Caco-2 (cell line): Measurements from ENCODE around the gene EPG5. TPM values are rescaled to one million over a fixed set of nuclear protein-coding genes. Genes with fewer than 3 reads are reported as not detected.

ENCODE experiments used
- BruUV-seq: library from RNA; stranded (reverse); fragments of 400-500 nt; replicated peaks from 2 replicates; lab custom pipeline; 2021; lab: Mats Ljungman, UMichigan
- CTCF ChIA-PET: fragments of 300-600 bp; sonication (Branson Sonifier 250); formaldehyde crosslinking; loops from one replicate; lab custom pipeline; 2022; ENCODE audit warnings: antibody characterized with exemption; lab: Charles Lee
- POLR2A ChIA-PET: fragments of 300-600 bp; sonication (Branson Sonifier 250); formaldehyde crosslinking; loops from one replicate; lab custom pipeline; 2022; ENCODE audit warnings: antibody characterized with exemption; lab: Charles Lee
- DNase-seq, 2 experiments: peaks; one replicate each; pipeline versions ENCODE4 v3.0.0 to v3.0.0-alpha.2; 2020 to 2022
- H3K27me3 ChIP-seq: replicated peaks from 2 replicates; pipeline ENCODE4 v1.6.0; 2011; ENCODE audit warnings: low read length; ENCODE audit not compliant: control insufficient read depth, insufficient read depth
- H3K36me3 ChIP-seq: 2 replicates; pipeline ENCODE4 v1.5.1; 2011; ENCODE audit warnings: low read length; ENCODE audit not compliant: control insufficient read depth, insufficient read depth
- H3K4me1 ChIP-seq: fragments of 250-450 bp; sonication (Bioruptor Pico); 2 replicates; pipeline ENCODE4 v1.5.1; 2020; ENCODE audit warnings: mild to moderate bottlenecking
- H3K4me3 ChIP-seq: 2 replicates; pipeline ENCODE4 v1.5.1; 2011; ENCODE audit warnings: low read depth, mild to moderate bottlenecking, control low read depth, low read length
- H3K9me3 ChIP-seq: fragments of 250-450 bp; sonication (Bioruptor Pico); 2 replicates; pipeline ENCODE4 v1.5.1; 2020; ENCODE audit warnings: mild to moderate bottlenecking, moderate library complexity
- H3K27ac Mint-ChIP-seq: one replicate; pipeline ENCODE4 v1.8.0; 2022; ENCODE audit warnings: mixed read lengths; ENCODE audit not compliant: unreplicated experiment
- H3K27me3 Mint-ChIP-seq: one replicate; pipeline ENCODE4 v1.8.0; 2022; ENCODE audit warnings: mixed read lengths; ENCODE audit not compliant: insufficient read depth, unreplicated experiment
- H3K36me3 Mint-ChIP-seq: one replicate; pipeline ENCODE4 v1.8.0; 2022; ENCODE audit warnings: mild to moderate bottlenecking, mixed read lengths; ENCODE audit not compliant: insufficient read depth, unreplicated experiment
- H3K4me1 Mint-ChIP-seq: one replicate; pipeline ENCODE4 v1.8.0; 2022; ENCODE audit warnings: low read depth, mixed read lengths; ENCODE audit not compliant: unreplicated experiment
- H3K4me3 Mint-ChIP-seq: one replicate; pipeline ENCODE4 v1.8.0; 2022; ENCODE audit warnings: mild to moderate bottlenecking, moderate library complexity, mixed read lengths; ENCODE audit not compliant: unreplicated experiment
- H3K9me3 Mint-ChIP-seq: one replicate; pipeline ENCODE4 v1.8.0; 2022; ENCODE audit warnings: mixed read lengths; ENCODE audit not compliant: unreplicated experiment
- CTCF ChIP-seq, 2 experiments: fragments of 200-600 bp in 1 of 2; IDR thresholded peaks; 1 replicate in 1 of 2; 2 replicates in 1 of 2; pipeline versions ENCODE4 v1.5.1 to v1.8.0; 2011 to 2022; ENCODE audit warnings: antibody characterized with exemption in 1 of 2, control low read depth in 1 of 2, inconsistent platforms in 1 of 2, low read depth in 1 of 2, low read length in 1 of 2, mild to moderate bottlenecking in 1 of 2, moderate library complexity in 1 of 2; ENCODE audit not compliant: insufficient read depth in 1 of 2, severe bottlenecking in 1 of 2, unreplicated experiment in 1 of 2
- intact Hi-C: fragments of 100-400 bp; cut with micrococcal nuclease; formaldehyde crosslinking; loops from one replicate; pipeline ENCODE4 v1.10.0; 2022; ENCODE audit not compliant: unreplicated experiment
- total RNA-seq: library from RNA; stranded (reverse); gene quantifications from 2 replicates; pipeline ENCODE4 v1.2.3, GENCODE V29; 2022

EPG5 gene
- total RNA-seq, 1 experiment from 2014 or later: 12.0 TPM

- Histone ChIP-seq H3K9me3 (no peaks in the 10 kb centered on the region), H3K4me3 (no peak overlapping the region), H3K4me1 (no peaks in the 10 kb centered on the region), H3K36me3 (no peaks in the 10 kb centered on the region), H3K27me3 (no peaks in the 10 kb centered on the region)
- no peak for DNase-seq
- no peaks in the 10 kb centered on the region for H3K36me3 Mint-ChIP-seq
- no peak for TF ChIP-seq CTCF (IDR thresholded peaks at IDR 0.05; ENCODE audit: insufficient read depth in 1 of 2, low read depth in 1 of 2, low read length in 1 of 2, severe bottlenecking in 1 of 2, unreplicated experiment in 1 of 2)
- H3K27ac Mint-ChIP-seq: no peak overlapping the region
- ChIA-PET CTCF (no interaction called here), POLR2A (no interaction called here)
- no TSS peak for BruUV-seq
- intact Hi-C loops: no loop called here
- no peaks in the 10 kb centered on the region for H3K27me3 Mint-ChIP-seq
- H3K9me3 Mint-ChIP-seq: peaks cover 11% of the 10 kb centered on the region
- no peaks in the 10 kb centered on the region for H3K4me1 Mint-ChIP-seq
- no peak overlapping the region for H3K4me3 Mint-ChIP-seq
These were observed 31.1 kb upstream of the EPG5 start for GRCh38 chr18:45998244-45998643.

DNA sequence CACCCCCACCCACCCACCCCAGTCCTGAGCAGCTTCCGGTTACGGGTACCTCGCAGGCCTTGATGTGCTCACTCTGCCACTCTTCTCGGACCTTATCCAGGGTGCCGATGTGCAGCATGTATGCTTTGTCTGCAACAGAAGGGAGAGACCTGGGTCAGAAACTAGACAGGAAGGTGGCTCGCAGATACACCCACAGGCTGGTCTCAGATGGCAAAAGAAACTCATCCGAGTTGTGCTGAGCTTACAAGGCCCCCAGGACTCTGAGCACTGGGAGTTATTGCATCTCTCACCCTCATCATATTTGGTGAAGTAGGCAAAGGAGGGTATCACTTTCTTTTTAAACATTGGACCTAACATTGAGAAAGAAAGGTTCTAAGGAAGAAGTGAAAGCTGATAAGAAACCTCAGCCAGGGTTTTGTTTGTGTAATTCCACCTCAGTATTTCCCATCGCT, 30.6 kb upstream of the EPG5 start:
- Mint-ChIP-seq H3K36me3 (no peaks in the 10 kb centered on the region), H3K27ac (no peak overlapping the region), H3K4me3 (no peak overlapping the region), H3K27me3 (no peaks in the 10 kb centered on the region), H3K9me3 (peaks cover 9% of the 10 kb centered on the region), H3K4me1 (no peaks in the 10 kb centered on the region)
- Histone ChIP-seq H3K27me3 (no peaks in the 10 kb centered on the region), H3K4me1 (no peaks in the 10 kb centered on the region), H3K36me3 (no peaks in the 10 kb centered on the region), H3K4me3 (no peak overlapping the region), H3K9me3 (no peaks in the 10 kb centered on the region)
- CTCF ChIA-PET: interaction anchor here (0.6 kb wide), 1 partner anchor 246 kb away, joined by 3 read pairs; no protein-coding TSS in a partner anchor
- BruUV-seq: no TSS peak
- intact Hi-C loops: no loop called here
- DNase-seq: no peak
- POLR2A ChIA-PET: no interaction called here
- no peak for TF ChIP-seq CTCF (IDR thresholded peaks at IDR 0.05; ENCODE audit: insufficient read depth in 1 of 2, low read depth in 1 of 2, low read length in 1 of 2, severe bottlenecking in 1 of 2, unreplicated experiment in 1 of 2)

GRCh38 chr18:45995461-45995860, 28.3 kb upstream of the EPG5 start:
- Histone ChIP-seq H3K4me3 (no peak overlapping the region), H3K4me1 (no peaks in the 10 kb centered on the region), H3K27me3 (no peaks in the 10 kb centered on the region), H3K9me3 (no peaks in the 10 kb centered on the region), H3K36me3 (no peaks in the 10 kb centered on the region)
- H3K27ac Mint-ChIP-seq: no peak overlapping the region
- no peaks in the 10 kb centered on the region for H3K4me1 Mint-ChIP-seq
- DNase-seq: no peak
- no peaks in the 10 kb centered on the region for H3K36me3 Mint-ChIP-seq
- ChIA-PET POLR2A (no interaction called here), CTCF (no interaction called here)
- no peaks in the 10 kb centered on the region for H3K9me3 Mint-ChIP-seq
- no peaks in the 10 kb centered on the region for H3K27me3 Mint-ChIP-seq
- no TSS peak for BruUV-seq
- intact Hi-C loops: no loop called here
- no peak for TF ChIP-seq CTCF (IDR thresholded peaks at IDR 0.05; ENCODE audit: insufficient read depth in 1 of 2, low read depth in 1 of 2, low read length in 1 of 2, severe bottlenecking in 1 of 2, unreplicated experiment in 1 of 2)
- H3K4me3 Mint-ChIP-seq: no peak overlapping the region
